Measurements from ENCODE around the gene TAF1B.

DNA sequence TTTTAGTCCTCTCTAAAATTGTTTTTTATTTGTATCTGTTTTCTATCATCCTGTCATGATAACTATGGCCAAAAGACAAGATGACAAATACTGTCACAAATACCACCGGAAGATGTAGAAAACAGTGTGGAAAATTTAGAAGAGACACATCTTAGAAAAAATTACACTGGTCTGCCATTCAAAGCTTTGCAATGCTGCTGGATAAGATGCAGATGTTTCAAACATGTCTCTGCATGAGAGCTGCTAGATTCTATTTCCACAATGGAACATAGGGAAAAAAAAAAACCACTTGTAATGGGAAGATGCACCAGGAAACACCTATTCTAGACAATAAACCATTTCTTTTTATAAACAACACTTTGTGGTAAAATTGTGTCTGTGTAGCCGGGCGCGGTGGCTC, 5.8 kb upstream of the TAF1B start:
- TF ChIP-seq POLR2A (IDR thresholded peaks at IDR 0.05), result no peak
- TF ChIP-seq, protein P1, sequence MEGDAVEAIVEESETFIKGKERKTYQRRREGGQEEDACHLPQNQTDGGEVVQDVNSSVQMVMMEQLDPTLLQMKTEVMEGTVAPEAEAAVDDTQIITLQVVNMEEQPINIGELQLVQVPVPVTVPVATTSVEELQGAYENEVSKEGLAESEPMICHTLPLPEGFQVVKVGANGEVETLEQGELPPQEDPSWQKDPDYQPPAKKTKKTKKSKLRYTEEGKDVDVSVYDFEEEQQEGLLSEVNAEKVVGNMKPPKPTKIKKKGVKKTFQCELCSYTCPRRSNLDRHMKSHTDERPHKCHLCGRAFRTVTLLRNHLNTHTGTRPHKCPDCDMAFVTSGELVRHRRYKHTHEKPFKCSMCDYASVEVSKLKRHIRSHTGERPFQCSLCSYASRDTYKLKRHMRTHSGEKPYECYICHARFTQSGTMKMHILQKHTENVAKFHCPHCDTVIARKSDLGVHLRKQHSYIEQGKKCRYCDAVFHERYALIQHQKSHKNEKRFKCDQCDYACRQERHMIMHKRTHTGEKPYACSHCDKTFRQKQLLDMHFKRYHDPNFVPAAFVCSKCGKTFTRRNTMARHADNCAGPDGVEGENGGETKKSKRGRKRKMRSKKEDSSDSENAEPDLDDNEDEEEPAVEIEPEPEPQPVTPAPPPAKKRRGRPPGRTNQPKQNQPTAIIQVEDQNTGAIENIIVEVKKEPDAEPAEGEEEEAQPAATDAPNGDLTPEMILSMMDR (IDR thresholded peaks at IDR 0.05), result no peak

All from esophagus squamous epithelium (tissue), 4 donors.